Stimulated activated CD4-positive, alpha-beta T cell treated with anti-CD3 and anti-CD28 coated beads, Interleukin-12 subunit alpha, Interleukin-12 subunit beta, amount 100 ng/mL, for 48 hours (primary cell): ENCODE results near the gene GALR3.
A peak's percentile ranks its signal among the peaks of the same experiment; 100 is the strongest.

Experiments used
- DNase-seq, 3 donors: peaks; one replicate each; pipeline ENCODE4 v3.0.0-alpha.2; 2020; ENCODE audit warnings: low read depth in 2 of 3, low spot score in 1 of 3

Gene GALR3

GRCh38 chr22:37802310-37803194 is 20.6 kb upstream of the GALR3 start:
- no peak for DNase-seq

- DNase-seq: no peak
Measured at GRCh38 chr22:37803195-37803638, 20.0 kb upstream of the GALR3 start.

GRCh38 chr22:37803639-37804351 is 19.4 kb upstream of the GALR3 start:
- DNase-seq: no peak

- no peak for DNase-seq
Measured at GRCh38 chr22:37804352-37804880, 18.8 kb upstream of the GALR3 start.

- peak; percentile 73 to 77 (median 74) for DNase-seq
Measured at GRCh38 chr22:37804881-37805809, 18.0 kb upstream of the GALR3 start.

GRCh38 chr22:37805810-37806277 is 17.3 kb upstream of the GALR3 start:
- no peak for DNase-seq

GRCh38 chr22:37806409-37807333 is 16.5 kb upstream of the GALR3 start:
- no peak for DNase-seq

GRCh38 chr22:37807410-37808293 is 15.5 kb upstream of the GALR3 start, which contains the start of gene GCAT:
GCAT (plus strand) TSS chr22:37807934; CDS start chr22:37807968, 34 bp downstream.
- DNase-seq: peak; percentile 83 to 92 (median 87)

GRCh38 chr22:37808294-37808657 is 14.9 kb upstream of the GALR3 start:
- DNase-seq: no peak

GRCh38 chr22:37809672-37810333 is 13.4 kb upstream of the GALR3 start:
- no peak for DNase-seq

- DNase-seq: no peak
Measured at GRCh38 chr22:37811867-37812266, 11.3 kb upstream of the GALR3 start.

- no peak for DNase-seq
Measured at GRCh38 chr22:37812869-37813678, 10.1 kb upstream of the GALR3 start.

- no peak for DNase-seq
Measured at GRCh38 chr22:37815593-37815992, 7.6 kb upstream of the GALR3 start.

GRCh38 chr22:37816543-37817180 is 6.5 kb upstream of the GALR3 start:
- DNase-seq: no peak

GRCh38 chr22:37817705-37818408 is 5.3 kb upstream of the GALR3 start:
- peak; percentile 68 to 89 (median 81) for DNase-seq
